ENCODE data around the gene TBC1D10A. TPM values are rescaled to one million over a fixed set of nuclear protein-coding genes. Genes with fewer than 3 reads are reported as not detected.

TBC1D10A gene
- total RNA-seq, 1 experiment from 2014 or later = 11.1 TPM

DNA sequence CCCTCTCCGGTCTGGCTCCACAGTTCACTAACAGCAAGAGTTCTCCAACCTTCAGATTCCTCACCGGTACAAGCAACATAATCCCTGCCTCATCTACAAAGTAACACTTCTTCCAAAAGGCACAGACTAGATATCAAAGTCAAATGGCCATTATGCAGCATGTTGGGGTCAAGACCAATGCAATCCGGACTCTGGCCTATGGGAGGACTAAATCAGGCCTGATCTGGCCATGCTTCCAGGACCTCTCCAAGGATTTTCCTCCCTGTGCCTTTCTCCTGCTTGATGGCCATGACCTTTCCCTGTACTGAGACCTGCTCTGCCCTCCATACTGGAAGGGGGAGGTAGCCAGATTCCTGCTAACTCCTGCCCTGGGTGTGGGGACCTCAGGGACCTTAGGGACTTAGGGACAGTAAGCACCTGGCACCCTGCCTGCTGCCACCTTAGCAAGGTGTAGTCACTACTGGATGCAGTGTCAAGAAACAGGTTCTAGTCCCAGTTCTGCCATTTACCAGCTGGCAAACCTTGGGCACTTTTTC lies 6.7 kb downstream of the TBC1D10A start:
- Mint-ChIP-seq H3K4me3 (no peak overlapping the region), H3K4me1 (peaks cover 4% of the 10 kb centered on the region), H3K27ac (no peak overlapping the region), H3K36me3 (no peaks in the 10 kb centered on the region), H3K27me3 (ENCODE audit: low read depth) (no peaks in the 10 kb centered on the region), H3K9me3 (no peaks in the 10 kb centered on the region)
- TF ChIP-seq NR2C2 (CRISPR knock-in tag; IDR thresholded peaks at IDR 0.05) = no peak
- TF ChIP-seq, protein P1, sequence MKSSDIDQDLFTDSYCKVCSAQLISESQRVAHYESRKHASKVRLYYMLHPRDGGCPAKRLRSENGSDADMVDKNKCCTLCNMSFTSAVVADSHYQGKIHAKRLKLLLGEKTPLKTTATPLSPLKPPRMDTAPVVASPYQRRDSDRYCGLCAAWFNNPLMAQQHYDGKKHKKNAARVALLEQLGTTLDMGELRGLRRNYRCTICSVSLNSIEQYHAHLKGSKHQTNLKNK (CRISPR knock-in tag; IDR thresholded peaks at IDR 0.05) = no peak
- TF ChIP-seq, protein P2, sequence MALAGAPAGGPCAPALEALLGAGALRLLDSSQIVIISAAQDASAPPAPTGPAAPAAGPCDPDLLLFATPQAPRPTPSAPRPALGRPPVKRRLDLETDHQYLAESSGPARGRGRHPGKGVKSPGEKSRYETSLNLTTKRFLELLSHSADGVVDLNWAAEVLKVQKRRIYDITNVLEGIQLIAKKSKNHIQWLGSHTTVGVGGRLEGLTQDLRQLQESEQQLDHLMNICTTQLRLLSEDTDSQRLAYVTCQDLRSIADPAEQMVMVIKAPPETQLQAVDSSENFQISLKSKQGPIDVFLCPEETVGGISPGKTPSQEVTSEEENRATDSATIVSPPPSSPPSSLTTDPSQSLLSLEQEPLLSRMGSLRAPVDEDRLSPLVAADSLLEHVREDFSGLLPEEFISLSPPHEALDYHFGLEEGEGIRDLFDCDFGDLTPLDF (CRISPR knock-in tag; IDR thresholded peaks at IDR 0.05) = no peak
- TF ChIP-seq, protein P3, sequence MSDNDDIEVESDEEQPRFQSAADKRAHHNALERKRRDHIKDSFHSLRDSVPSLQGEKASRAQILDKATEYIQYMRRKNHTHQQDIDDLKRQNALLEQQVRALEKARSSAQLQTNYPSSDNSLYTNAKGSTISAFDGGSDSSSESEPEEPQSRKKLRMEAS (CRISPR knock-in tag; IDR thresholded peaks at IDR 0.05) = no peak
- no peak for TF ChIP-seq OVOL2 (CRISPR knock-in tag; IDR thresholded peaks at IDR 0.05; ENCODE audit: borderline replicate concordance)
- no peak for TF ChIP-seq MYBL2 (CRISPR knock-in tag; IDR thresholded peaks at IDR 0.05)
- TF ChIP-seq MXD4 (CRISPR knock-in tag; IDR thresholded peaks at IDR 0.05; ENCODE audit: borderline replicate concordance) = no peak
- TF ChIP-seq, protein P4, sequence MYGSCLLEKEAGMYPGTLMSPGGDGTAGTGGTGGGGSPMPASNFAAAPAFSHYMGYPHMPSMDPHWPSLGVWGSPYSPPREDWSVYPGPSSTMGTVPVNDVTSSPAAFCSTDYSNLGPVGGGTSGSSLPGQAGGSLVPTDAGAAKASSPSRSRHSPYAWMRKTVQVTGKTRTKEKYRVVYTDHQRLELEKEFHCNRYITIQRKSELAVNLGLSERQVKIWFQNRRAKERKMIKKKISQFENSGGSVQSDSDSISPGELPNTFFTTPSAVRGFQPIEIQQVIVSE (CRISPR knock-in tag; IDR thresholded peaks at IDR 0.05; ENCODE audit: borderline replicate concordance) = no peak
- TF ChIP-seq ZNF263 (CRISPR knock-in tag; IDR thresholded peaks at IDR 0.05; ENCODE audit: low read depth) = no peak
- TF ChIP-seq, protein P5, sequence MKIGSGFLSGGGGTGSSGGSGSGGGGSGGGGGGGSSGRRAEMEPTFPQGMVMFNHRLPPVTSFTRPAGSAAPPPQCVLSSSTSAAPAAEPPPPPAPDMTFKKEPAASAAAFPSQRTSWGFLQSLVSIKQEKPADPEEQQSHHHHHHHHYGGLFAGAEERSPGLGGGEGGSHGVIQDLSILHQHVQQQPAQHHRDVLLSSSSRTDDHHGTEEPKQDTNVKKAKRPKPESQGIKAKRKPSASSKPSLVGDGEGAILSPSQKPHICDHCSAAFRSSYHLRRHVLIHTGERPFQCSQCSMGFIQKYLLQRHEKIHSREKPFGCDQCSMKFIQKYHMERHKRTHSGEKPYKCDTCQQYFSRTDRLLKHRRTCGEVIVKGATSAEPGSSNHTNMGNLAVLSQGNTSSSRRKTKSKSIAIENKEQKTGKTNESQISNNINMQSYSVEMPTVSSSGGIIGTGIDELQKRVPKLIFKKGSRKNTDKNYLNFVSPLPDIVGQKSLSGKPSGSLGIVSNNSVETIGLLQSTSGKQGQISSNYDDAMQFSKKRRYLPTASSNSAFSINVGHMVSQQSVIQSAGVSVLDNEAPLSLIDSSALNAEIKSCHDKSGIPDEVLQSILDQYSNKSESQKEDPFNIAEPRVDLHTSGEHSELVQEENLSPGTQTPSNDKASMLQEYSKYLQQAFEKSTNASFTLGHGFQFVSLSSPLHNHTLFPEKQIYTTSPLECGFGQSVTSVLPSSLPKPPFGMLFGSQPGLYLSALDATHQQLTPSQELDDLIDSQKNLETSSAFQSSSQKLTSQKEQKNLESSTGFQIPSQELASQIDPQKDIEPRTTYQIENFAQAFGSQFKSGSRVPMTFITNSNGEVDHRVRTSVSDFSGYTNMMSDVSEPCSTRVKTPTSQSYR (CRISPR knock-in tag; IDR thresholded peaks at IDR 0.05) = no peak
- TF ChIP-seq, protein P6, sequence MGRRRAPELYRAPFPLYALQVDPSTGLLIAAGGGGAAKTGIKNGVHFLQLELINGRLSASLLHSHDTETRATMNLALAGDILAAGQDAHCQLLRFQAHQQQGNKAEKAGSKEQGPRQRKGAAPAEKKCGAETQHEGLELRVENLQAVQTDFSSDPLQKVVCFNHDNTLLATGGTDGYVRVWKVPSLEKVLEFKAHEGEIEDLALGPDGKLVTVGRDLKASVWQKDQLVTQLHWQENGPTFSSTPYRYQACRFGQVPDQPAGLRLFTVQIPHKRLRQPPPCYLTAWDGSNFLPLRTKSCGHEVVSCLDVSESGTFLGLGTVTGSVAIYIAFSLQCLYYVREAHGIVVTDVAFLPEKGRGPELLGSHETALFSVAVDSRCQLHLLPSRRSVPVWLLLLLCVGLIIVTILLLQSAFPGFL (CRISPR knock-in tag; IDR thresholded peaks at IDR 0.05; ENCODE audit: borderline replicate concordance) = no peak
- TF ChIP-seq, protein P7, sequence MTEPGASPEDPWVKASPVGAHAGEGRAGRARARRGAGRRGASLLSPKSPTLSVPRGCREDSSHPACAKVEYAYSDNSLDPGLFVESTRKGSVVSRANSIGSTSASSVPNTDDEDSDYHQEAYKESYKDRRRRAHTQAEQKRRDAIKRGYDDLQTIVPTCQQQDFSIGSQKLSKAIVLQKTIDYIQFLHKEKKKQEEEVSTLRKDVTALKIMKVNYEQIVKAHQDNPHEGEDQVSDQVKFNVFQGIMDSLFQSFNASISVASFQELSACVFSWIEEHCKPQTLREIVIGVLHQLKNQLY (CRISPR knock-in tag; IDR thresholded peaks at IDR 0.05) = no peak
- no peak for TF ChIP-seq TEAD4 (CRISPR knock-in tag; IDR thresholded peaks at IDR 0.05)
- TF ChIP-seq, protein P8, sequence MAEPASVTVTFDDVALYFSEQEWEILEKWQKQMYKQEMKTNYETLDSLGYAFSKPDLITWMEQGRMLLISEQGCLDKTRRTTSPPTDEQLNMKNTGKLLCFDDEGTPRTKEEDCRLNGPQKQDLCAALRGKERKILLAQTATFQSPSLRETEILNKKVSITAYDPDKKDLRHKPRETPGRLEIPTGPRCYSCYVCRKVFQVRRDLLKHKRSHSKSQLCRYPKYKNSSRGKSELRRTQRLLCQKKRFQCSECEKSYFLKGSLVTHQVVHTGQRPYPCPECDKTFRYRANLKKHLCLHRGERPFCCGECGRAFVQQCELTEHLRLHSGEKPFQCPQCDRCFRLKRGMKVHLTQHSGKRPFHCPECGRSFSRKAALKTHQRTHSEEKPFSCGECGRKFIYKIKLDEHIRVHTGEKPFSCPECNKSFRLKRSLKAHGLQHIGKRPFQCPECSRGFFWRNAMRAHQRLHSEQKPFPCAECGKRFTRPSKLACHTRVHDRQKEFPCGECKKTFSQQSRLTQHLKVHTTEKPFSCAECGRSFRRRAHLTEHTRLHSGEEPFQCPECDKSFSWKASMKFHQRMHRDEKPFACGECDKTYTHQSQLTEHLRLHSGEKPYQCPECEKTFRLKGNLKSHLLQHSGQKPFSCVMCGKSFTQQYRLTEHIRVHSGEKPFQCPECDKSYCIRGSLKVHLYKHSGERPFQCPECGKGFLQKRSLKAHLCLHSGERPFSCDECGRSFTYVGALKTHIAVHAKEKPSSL (CRISPR knock-in tag; conservative IDR thresholded peaks at IDR 0.05) = no peak
- TF ChIP-seq, protein P9, sequence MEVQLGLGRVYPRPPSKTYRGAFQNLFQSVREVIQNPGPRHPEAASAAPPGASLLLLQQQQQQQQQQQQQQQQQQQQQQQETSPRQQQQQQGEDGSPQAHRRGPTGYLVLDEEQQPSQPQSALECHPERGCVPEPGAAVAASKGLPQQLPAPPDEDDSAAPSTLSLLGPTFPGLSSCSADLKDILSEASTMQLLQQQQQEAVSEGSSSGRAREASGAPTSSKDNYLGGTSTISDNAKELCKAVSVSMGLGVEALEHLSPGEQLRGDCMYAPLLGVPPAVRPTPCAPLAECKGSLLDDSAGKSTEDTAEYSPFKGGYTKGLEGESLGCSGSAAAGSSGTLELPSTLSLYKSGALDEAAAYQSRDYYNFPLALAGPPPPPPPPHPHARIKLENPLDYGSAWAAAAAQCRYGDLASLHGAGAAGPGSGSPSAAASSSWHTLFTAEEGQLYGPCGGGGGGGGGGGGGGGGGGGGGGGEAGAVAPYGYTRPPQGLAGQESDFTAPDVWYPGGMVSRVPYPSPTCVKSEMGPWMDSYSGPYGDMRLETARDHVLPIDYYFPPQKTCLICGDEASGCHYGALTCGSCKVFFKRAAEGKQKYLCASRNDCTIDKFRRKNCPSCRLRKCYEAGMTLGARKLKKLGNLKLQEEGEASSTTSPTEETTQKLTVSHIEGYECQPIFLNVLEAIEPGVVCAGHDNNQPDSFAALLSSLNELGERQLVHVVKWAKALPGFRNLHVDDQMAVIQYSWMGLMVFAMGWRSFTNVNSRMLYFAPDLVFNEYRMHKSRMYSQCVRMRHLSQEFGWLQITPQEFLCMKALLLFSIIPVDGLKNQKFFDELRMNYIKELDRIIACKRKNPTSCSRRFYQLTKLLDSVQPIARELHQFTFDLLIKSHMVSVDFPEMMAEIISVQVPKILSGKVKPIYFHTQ (CRISPR knock-in tag; IDR thresholded peaks at IDR 0.05) = no peak
- no peak for TF ChIP-seq ZNF232 (CRISPR knock-in tag; IDR thresholded peaks at IDR 0.05)
- TF ChIP-seq FOXP1 (CRISPR knock-in tag; IDR thresholded peaks at IDR 0.05; ENCODE audit: borderline replicate concordance) = no peak
- no peak for TF ChIP-seq HMGA2 (CRISPR knock-in tag; IDR thresholded peaks at IDR 0.05)
- ATAC-seq (no peak), DNase-seq (ENCODE audit: low spot score) (no peak)
- POLR2A ChIA-PET = no interaction called here
- CTCF ChIA-PET = interaction anchor here (1.8 kb wide), 1 partner anchor 32 kb away, joined by 7 read pairs; no protein-coding TSS in a partner anchor
